Measurements from ENCODE around the gene SP6. TPM values are rescaled to one million over a fixed set of nuclear protein-coding genes. Genes with fewer than 3 reads are reported as not detected.

The SP6 gene
- total and polyA plus RNA-seq, 2 of the 8 experiments (the other 6 are each of a cell fraction or from before 2014, with no cell fraction given), result 1.2 to 1.5 TPM

DNA sequence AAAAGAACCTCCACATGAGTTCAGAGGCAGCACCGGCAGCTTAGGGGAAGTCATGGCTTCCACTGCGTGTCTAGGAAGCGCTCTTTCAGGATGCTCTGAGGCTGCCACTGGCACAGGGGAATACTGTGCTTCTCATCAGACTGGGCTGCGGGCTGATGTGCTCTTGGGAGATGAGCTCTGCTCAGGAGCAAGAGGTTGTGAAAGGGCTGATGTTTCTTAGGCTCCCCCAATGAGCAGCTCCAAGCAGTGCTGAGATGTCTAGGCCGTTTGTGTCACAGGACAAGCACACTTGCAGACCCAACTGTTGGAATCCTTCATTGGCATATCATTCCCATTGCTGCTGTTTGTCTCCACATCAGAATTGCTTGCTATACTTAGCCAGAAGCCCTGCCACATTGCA lies 48.7 kb upstream of the SP6 start:
- Histone ChIP-seq H3K14ac (ENCODE audit: insufficient read length) (no peak overlapping the region), H3K36me3 (ENCODE audit: control insufficient read depth in 2 of 4, insufficient read depth in 4 of 4, low read length in 3 of 4) (no peaks in the 10 kb centered on the region), H2BK20ac (ENCODE audit: low read length) (no peak overlapping the region), H2BK120ac (replicated peaks; ENCODE audit: low read depth, low read length) (no peak overlapping the region), H4K5ac (ENCODE audit: insufficient read length, low read depth, low read length) (no peak overlapping the region), H3K56ac (replicated peaks; ENCODE audit: insufficient read length, low read depth, low read length) (no peak overlapping the region), H3K23ac (ENCODE audit: insufficient read length) (no peak overlapping the region), H3K9ac (replicated peaks in 1 of 4; ENCODE audit: extremely low read depth in 1 of 4, low read depth in 3 of 4, low read length in 3 of 4) (peak overlapping the region in 1 of 4 experiments; percentile 37; a peak in 1 of 7 replicates), H2BK5ac (ENCODE audit: low read depth, low read length) (no peak overlapping the region), H3K79me1 (ENCODE audit: low read depth, low read length) (peaks cover 10% of the 10 kb centered on the region; the same call in 1 of the 2 replicates), H4K20me1 (replicated peaks in 1 of 2; ENCODE audit: control insufficient read depth in 1 of 2, insufficient read depth in 2 of 2, low read length in 2 of 2) (peaks cover 0 to 3% of the 10 kb centered on the region in 2 experiments), H3K9me3 (ENCODE audit: insufficient read depth in 2 of 2, low read depth in 1 of 2, low read length in 1 of 2) (no peaks in the 10 kb centered on the region), H2BK15ac (ENCODE audit: low read length) (no peak overlapping the region), H3K4ac (replicated peaks; ENCODE audit: insufficient read length, low read depth, low read length) (no peak overlapping the region), H3K79me2 (ENCODE audit: control insufficient read depth in 1 of 2, insufficient read depth in 2 of 2, low read length in 2 of 2) (peaks cover 0 to 27% of the 10 kb centered on the region in 2 experiments; a peak in 3 of 4 replicates), H2AK5ac (ENCODE audit: low read depth, low read length) (no peak overlapping the region), H2AFZ (ENCODE audit: low read length) (no peak overlapping the region), H3K27me3 (replicated peaks in 1 of 4; ENCODE audit: control insufficient read depth in 3 of 4, extremely low read depth in 1 of 4, insufficient read depth in 3 of 4, low read length in 3 of 4) (no peaks in the 10 kb centered on the region; a peak in 1 of 7 replicates), H3K4me2 (ENCODE audit: insufficient read depth in 1 of 2, low read depth in 2 of 2, low read length in 2 of 2) (no peak overlapping the region), H3K27ac (ENCODE audit: low read depth, low read length) (no peak overlapping the region), H3K4me1 (replicated peaks in 1 of 4; ENCODE audit: control insufficient read depth in 3 of 4, insufficient read depth in 4 of 4, low read length in 3 of 4) (peaks cover 10 to 22% (median 12%) of the 10 kb centered on the region in 4 experiments), H3K18ac (ENCODE audit: extremely low read depth, low read length) (no peak overlapping the region), H4K8ac (ENCODE audit: extremely low read depth, insufficient read depth, low read length) (no peak overlapping the region), H4K91ac (replicated peaks; ENCODE audit: insufficient read length, low read length) (no peak overlapping the region), H2BK12ac (ENCODE audit: low read depth, low read length) (no peak overlapping the region), H3K4me3 (ENCODE audit: extremely low read depth in 1 of 4, insufficient read depth in 2 of 4, low read depth in 3 of 4, low read length in 4 of 4) (no peak overlapping the region), H3K23me2 (ENCODE audit: low read depth, low read length) (peaks cover 6% of the 10 kb centered on the region)
- DNase-seq (ENCODE audit: low read depth in 1 of 2, low spot score in 2 of 2) (no peak), FAIRE-seq (no peak)
- CTCF ChIA-PET (ENCODE audit: partially characterized antibody), result interaction anchor here (0.7 to 1.4 kb wide), 6 partner anchors 9 to 71 kb away, joined by 3 read pairs; partner anchors contain the start of genes CDK5RAP3, LRRC46 and MRPL10
- POLR2A ChIA-PET (ENCODE audit: partially characterized antibody), result interaction anchor here (0.8 to 1.6 kb wide), 4 partner anchors 15 to 119 kb away, joined by 3 to 5 read pairs (median 4); partner anchors contain the start of gene SCRN2
- WGBS, 2 experiments (ENCODE audit: extremely low coverage in 1 of 2, insufficient coverage in 1 of 2, insufficient read length in 1 of 2, insufficient replicate concordance in 2 of 2, low coverage in 1 of 2, low lambda C conversion rate in 2 of 2, missing lambda C conversion rate in 1 of 2), result 87% methylated on average over 5 of the region's 5 CpGs; no CpG with 5 or more reads in 1 of the 2 experiments

Measured in H1 (cell line).